Fibroblast of the aortic adventitia (primary cell): ENCODE data around the gene PLCE1. TPM values are rescaled to one million over a fixed set of nuclear protein-coding genes. Genes with fewer than 3 reads are reported as not detected.

ENCODE experiments used
- DNase-seq: peaks from one replicate; pipeline ENCODE4 v3.0.0-alpha.2; 2010; ENCODE audit warnings: low read depth
- H3K4me3 ChIP-seq: 2 replicates; pipeline ENCODE4 v1.5.1; 2011; ENCODE audit warnings: low read depth, mild to moderate bottlenecking, control low read depth, low read length, moderate library complexity
- CTCF ChIP-seq: IDR thresholded peaks from 2 replicates; pipeline ENCODE4 v1.5.1; 2011; ENCODE audit warnings: mild to moderate bottlenecking, low read length, control low read depth, inconsistent platforms; ENCODE audit not compliant: insufficient read depth
- total RNA-seq: library from RNA; depleted of rRNA; stranded (reverse); fragments of >200 nt; gene quantifications from 2 replicates; pipeline ENCODE4 v1.2.3, GENCODE V29; 2012; ENCODE audit warnings: low replicate concordance

The PLCE1 gene
- total RNA-seq, 1 donor, result 8.9 TPM

DNA sequence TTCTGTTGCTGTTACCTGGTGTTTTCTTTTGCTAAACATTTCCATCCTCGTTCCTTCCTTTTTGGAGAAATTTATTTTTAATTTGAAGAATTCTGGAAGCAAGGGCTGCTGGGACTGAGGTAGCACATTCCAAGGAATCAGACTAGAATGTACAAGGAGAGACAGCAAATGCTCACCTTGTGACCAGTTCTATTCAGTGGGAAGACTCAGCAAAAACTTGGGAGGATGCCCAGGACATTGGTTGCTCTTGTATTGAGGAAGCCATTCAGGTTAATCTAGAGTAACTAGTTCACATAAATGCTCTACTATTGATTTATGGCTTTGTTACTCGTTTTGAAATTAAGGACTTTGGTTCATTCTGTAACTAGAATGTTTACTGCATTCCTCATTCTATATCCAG lies 11.3 kb downstream of the PLCE1 start:
- no peak for TF ChIP-seq CTCF
- peak; percentile 74 for DNase-seq
- H3K4me3 ChIP-seq, result no peak overlapping the region

DNA sequence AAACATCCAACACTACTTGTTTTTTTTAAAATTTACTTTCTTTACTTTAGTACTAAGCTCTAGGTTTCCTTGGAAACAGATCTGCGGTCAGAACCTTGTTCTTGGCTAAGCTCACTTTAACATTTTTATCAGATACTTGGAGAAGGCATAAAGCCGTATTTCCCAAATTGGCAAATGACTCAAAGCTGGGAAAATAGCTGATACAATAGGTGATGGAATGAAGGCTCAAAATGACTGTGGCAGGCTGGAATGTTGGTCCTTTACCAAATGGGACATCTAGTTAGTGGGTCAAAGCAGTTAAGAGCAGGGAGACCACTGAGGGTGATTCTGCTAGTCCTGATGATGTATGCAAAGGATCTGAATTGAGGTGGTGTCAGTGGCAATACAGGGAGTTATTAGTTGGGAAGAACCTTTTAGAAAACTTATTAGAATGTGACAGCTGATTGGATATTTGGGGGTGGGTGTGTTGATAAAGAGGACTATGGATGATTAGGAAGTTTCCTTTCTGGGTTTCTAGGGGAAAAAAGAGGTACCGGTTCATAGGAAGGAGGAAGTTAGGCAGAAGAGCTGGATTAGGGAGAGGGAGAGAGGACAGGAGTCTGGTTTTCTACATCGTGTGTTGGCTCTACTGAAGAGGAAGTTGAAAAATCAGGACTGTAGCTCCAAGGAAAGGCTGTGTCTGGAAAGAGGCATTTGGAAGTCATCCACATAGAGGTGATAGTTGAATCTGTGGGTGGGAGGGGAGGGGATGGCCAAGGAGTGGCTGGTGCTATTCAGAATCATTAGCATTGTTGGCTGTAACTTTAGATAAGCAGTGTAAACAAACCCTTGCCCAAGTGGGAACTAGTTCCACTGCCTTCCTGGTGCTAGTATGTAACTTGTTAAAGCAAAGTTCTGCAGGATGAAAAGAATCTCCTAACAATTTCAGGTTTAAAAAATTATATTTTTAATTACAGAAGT lies 13.1 kb downstream of the PLCE1 start:
- DNase-seq, result peak; percentile 95
- TF ChIP-seq CTCF, result no peak
- H3K4me3 ChIP-seq, result peak overlapping the region; percentile 13

- DNase-seq, result no peak
Measured at GRCh38 chr10:94008526-94008925, 14.8 kb downstream of the PLCE1 start.

GRCh38 chr10:94010116-94010515 lies 16.4 kb downstream of the PLCE1 start:
- no peak for DNase-seq
- no peak for TF ChIP-seq CTCF
- no peak overlapping the region for H3K4me3 ChIP-seq

More at GRCh38 chr10:94008526-94008925, 14.8 kb downstream of the PLCE1 start:
- no peak overlapping the region for H3K4me3 ChIP-seq
- no peak for TF ChIP-seq CTCF

DNA sequence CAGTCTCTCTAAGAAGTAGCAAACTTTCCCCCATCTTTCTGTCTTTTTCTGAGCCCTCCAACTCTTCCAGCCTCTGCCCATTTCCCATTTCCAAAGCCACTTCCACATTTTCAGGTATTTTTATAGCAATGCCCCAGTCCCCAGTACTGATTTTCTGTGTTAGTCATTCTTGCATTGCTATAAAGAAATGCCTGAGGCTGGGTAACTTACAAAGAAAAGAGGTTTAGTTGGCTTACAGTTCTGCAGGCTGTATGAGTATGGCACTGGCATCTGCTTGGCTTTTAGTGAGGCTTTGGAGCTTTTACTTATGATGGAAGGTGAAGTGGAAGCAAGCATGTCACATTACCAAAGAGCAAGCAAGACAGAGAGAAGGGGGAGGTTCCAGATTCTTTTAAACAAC lies 17.2 kb downstream of the PLCE1 start:
- DNase-seq, result no peak
- no peak overlapping the region for H3K4me3 ChIP-seq

DNA sequence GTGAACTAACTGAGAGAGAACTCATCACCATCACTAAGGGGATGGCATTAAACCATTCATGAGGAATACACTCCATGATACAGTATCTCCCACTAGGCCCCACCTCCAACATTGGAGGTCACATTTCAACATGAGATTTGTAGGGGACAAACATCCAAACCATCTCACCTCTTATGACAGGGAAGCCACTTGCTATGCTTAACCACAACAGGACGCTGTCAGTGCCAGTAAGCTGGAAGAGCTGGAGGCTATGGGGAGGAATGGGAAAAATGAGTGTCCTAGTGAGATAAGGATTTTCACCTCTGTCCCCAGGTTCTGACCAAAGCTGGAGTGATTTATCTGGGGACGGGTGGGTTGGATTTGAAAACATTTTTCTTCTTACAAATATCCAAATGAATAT lies 17.6 kb downstream of the PLCE1 start:
- no peak for DNase-seq
- TF ChIP-seq CTCF, result no peak
- no peak overlapping the region for H3K4me3 ChIP-seq

More for the DNA sequence above, 17.2 kb downstream of the PLCE1 start:
- no peak for TF ChIP-seq CTCF
